ENCODE measurements around the gene AMOT. TPM values are rescaled to one million over a fixed set of nuclear protein-coding genes. Genes with fewer than 3 reads are reported as not detected.
A peak's percentile ranks its signal among the peaks of the same experiment; 100 is the strongest.

Gene AMOT
- total RNA-seq, 1 donor from 2014 or later, result 3.8 TPM

DNA sequence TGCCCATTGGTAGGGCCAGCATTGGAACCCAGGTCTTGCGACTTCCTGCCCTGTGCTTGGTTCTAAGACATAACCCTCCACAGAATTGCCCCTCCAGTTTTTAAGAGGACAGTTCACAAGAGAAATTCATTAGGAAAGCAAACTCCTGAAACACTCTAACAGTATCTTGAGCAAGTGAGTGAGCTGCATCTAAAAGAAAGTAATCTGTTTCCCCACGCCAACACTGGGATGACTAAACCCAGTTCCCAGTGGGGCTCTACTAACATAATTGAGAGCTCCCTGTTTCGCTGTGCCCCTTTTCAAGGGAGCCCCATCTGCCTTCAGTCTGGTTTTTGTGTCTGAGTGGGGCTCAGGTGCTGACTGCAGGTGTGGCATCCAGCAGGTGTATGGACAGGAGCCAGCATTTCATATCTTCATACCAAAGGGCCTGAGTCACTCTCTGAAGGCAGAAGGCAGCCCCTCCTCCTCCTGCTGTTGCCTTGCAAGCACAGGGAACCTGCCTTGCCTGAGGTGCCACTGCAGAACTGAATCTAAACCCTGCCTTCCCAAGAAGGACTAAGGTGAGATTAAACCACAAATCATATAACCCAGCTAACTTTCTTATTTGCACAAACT, 8.0 kb downstream of the AMOT start:
- Histone ChIP-seq H3K9me3 (ENCODE audit: low read depth) (no peaks in the 10 kb centered on the region), H3K27me3 (peaks cover 14% of the 10 kb centered on the region), H3K4me3 (no peak overlapping the region), H3K36me3 (no peaks in the 10 kb centered on the region), H3K79me2 (ENCODE audit: low read depth) (no peaks in the 10 kb centered on the region), H3K4me2 (no peak overlapping the region), H3K27ac (no peak overlapping the region), H4K20me1 (ENCODE audit: low read depth) (peaks cover 6% of the 10 kb centered on the region), H3K9ac (no peak overlapping the region), H3K4me1 (peaks cover 25% of the 10 kb centered on the region), H2AFZ (replicated peaks) (no peak overlapping the region), H3F3A (ENCODE audit: low read depth) (peaks cover 9% of the 10 kb centered on the region)
- Mint-ChIP-seq H3K4me1 (peaks cover 44% of the 10 kb centered on the region), H3K27ac (peak overlapping the region; percentile 86), H3K36me3 (peaks cover 14% of the 10 kb centered on the region), H3K9me3 (no peaks in the 10 kb centered on the region), H3K4me3 (no peak overlapping the region), H3K27me3 (ENCODE audit: insufficient read depth, low read depth) (no peaks in the 10 kb centered on the region)
- no peak for TF ChIP-seq EZH2 (IDR thresholded peaks at IDR 0.05)
- no peak for TF ChIP-seq EZH2phosphoT487 (IDR thresholded peaks at IDR 0.05)
- TF ChIP-seq, protein P1, sequence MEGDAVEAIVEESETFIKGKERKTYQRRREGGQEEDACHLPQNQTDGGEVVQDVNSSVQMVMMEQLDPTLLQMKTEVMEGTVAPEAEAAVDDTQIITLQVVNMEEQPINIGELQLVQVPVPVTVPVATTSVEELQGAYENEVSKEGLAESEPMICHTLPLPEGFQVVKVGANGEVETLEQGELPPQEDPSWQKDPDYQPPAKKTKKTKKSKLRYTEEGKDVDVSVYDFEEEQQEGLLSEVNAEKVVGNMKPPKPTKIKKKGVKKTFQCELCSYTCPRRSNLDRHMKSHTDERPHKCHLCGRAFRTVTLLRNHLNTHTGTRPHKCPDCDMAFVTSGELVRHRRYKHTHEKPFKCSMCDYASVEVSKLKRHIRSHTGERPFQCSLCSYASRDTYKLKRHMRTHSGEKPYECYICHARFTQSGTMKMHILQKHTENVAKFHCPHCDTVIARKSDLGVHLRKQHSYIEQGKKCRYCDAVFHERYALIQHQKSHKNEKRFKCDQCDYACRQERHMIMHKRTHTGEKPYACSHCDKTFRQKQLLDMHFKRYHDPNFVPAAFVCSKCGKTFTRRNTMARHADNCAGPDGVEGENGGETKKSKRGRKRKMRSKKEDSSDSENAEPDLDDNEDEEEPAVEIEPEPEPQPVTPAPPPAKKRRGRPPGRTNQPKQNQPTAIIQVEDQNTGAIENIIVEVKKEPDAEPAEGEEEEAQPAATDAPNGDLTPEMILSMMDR (IDR thresholded peaks at IDR 0.05), result no peak
- no peak for DNase-seq (ENCODE audit: low spot score)

DNA sequence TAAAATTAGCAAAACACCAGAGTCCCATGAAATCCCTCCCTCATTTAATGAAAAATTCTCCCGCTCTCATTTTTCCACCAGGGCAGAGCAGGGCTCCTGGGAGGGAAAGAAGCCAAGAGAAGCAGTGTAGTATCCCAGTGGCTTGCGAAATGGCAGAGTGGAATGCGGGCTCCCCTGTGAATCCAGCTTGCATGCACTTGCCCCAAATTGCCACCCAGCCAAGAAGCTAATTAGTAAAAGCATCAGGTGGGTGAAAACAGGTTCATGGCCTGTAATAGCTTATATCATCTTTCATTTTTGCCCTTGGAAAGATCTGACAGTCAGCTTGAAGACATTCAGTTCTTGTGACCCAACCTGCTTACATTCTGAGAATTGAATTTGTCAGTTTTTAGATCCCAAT, 10.1 kb downstream of the AMOT start:
- Mint-ChIP-seq H3K9me3 (no peaks in the 10 kb centered on the region), H3K27ac (no peak overlapping the region), H3K27me3 (ENCODE audit: insufficient read depth, low read depth) (no peaks in the 10 kb centered on the region), H3K4me3 (no peak overlapping the region), H3K4me1 (peaks cover 31% of the 10 kb centered on the region), H3K36me3 (peaks cover 24% of the 10 kb centered on the region)
- DNase-seq (ENCODE audit: low spot score), result no peak
- H3K4me3 ChIP-seq, result no peak overlapping the region
- H2AFZ ChIP-seq (replicated peaks), result no peak overlapping the region
- TF ChIP-seq EZH2phosphoT487 (IDR thresholded peaks at IDR 0.05), result no peak
- no peak for TF ChIP-seq EZH2 (IDR thresholded peaks at IDR 0.05)
- TF ChIP-seq, protein P1 (IDR thresholded peaks at IDR 0.05), result no peak
- no peaks in the 10 kb centered on the region for H3K27me3 ChIP-seq
- H3K27ac ChIP-seq, result no peak overlapping the region
- H4K20me1 ChIP-seq (ENCODE audit: low read depth), result no peaks in the 10 kb centered on the region
- no peaks in the 10 kb centered on the region for H3K79me2 ChIP-seq (ENCODE audit: low read depth)
- no peak overlapping the region for H3K4me2 ChIP-seq
- peaks cover 15% of the 10 kb centered on the region for H3K4me1 ChIP-seq
- no peaks in the 10 kb centered on the region for H3K36me3 ChIP-seq
- no peaks in the 10 kb centered on the region for H3F3A ChIP-seq (ENCODE audit: low read depth)
- H3K9ac ChIP-seq, result no peak overlapping the region
- no peaks in the 10 kb centered on the region for H3K9me3 ChIP-seq (ENCODE audit: low read depth)

DNA sequence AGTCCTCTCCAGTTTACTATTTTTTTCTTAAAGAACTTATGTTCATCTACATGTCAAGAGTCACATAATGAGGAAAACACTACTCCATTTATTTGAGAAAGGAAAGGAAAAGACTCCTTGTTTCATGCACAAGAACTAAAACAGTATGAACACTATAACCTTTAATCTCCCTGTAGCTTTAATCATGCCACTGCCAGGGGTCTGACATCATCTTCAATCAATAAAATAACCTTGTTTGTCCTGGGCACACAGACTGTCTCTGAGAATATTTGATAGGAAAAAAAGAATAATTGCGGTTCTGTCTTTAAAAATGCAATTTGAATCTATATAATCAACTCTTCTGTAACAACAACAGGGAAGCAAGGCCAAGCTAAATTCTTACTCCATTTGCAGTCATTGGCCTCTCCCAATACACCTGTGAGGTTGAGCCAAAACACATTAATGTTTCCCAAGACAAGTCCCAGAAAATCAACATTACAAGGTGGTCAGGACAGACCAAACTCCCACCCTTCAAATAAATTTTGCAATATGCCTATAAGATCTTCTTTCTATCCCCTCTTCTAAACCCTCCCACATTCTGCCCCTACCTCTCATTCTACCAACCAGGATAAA, 13.2 kb downstream of the AMOT start:
- Histone ChIP-seq H4K20me1 (ENCODE audit: low read depth) (no peaks in the 10 kb centered on the region), H3K9ac (no peak overlapping the region), H3K27ac (no peak overlapping the region), H3K4me2 (no peak overlapping the region), H2AFZ (replicated peaks) (no peak overlapping the region), H3K79me2 (ENCODE audit: low read depth) (no peaks in the 10 kb centered on the region), H3K4me1 (no peaks in the 10 kb centered on the region), H3K4me3 (no peak overlapping the region), H3K36me3 (no peaks in the 10 kb centered on the region), H3K9me3 (ENCODE audit: low read depth) (no peaks in the 10 kb centered on the region), H3F3A (ENCODE audit: low read depth) (no peaks in the 10 kb centered on the region), H3K27me3 (no peaks in the 10 kb centered on the region)
- H3K4me3 Mint-ChIP-seq, result no peak overlapping the region
- peaks cover 5% of the 10 kb centered on the region for H3K4me1 Mint-ChIP-seq
- H3K27me3 Mint-ChIP-seq (ENCODE audit: insufficient read depth, low read depth), result peaks cover 2% of the 10 kb centered on the region
- no peak overlapping the region for H3K27ac Mint-ChIP-seq
- no peak for DNase-seq (ENCODE audit: low spot score)
- TF ChIP-seq EZH2phosphoT487 (IDR thresholded peaks at IDR 0.05) (no peak), EZH2 (IDR thresholded peaks at IDR 0.05) (no peak)
- TF ChIP-seq, protein P1 (IDR thresholded peaks at IDR 0.05), result no peak
- H3K9me3 Mint-ChIP-seq, result no peaks in the 10 kb centered on the region
- peaks cover 33% of the 10 kb centered on the region for H3K36me3 Mint-ChIP-seq

Data from neural progenitor cell (in vitro differentiated cells).